MM.1S (cell line): ENCODE data around the gene CCDC169.

ENCODE experiments used
- EZH2 ChIP-seq: fragments of 300-600 bp; sonication (generic); optimal IDR thresholded peaks from 2 replicates; pipeline ENCODE3; 2017; ENCODE audit warnings: low read depth, mild to moderate bottlenecking, antibody characterized with exemption, low read length, mixed read lengths
- TF ChIP-seq, protein P1 (sequence below): fragments of 300-600 bp; sonication (generic); IDR thresholded peaks from 2 replicates; pipeline ENCODE4 v1.5.1; 2016; ENCODE audit warnings: antibody characterized with exemption, low read length, mixed read lengths

DNA sequence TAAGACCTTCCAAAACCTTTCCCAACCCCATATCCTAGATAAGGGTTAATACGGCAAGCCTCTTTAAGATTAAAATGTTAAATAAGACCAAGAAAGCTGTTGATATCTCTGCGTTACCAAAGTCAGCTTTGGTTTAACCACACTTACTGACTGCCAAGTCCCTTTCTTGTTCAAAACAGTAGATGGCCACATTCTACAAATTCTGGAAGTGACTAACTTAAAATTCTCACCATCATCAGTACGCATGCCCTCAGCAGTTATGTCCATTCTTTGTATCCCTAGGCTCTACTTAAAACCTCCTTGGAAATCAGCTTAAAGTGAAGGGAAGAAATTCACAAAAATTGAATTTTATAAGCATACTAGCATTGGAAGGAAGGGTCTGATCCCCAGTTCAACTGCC is 106.8 kb downstream of the CCDC169 start:
- TF ChIP-seq, protein P1, sequence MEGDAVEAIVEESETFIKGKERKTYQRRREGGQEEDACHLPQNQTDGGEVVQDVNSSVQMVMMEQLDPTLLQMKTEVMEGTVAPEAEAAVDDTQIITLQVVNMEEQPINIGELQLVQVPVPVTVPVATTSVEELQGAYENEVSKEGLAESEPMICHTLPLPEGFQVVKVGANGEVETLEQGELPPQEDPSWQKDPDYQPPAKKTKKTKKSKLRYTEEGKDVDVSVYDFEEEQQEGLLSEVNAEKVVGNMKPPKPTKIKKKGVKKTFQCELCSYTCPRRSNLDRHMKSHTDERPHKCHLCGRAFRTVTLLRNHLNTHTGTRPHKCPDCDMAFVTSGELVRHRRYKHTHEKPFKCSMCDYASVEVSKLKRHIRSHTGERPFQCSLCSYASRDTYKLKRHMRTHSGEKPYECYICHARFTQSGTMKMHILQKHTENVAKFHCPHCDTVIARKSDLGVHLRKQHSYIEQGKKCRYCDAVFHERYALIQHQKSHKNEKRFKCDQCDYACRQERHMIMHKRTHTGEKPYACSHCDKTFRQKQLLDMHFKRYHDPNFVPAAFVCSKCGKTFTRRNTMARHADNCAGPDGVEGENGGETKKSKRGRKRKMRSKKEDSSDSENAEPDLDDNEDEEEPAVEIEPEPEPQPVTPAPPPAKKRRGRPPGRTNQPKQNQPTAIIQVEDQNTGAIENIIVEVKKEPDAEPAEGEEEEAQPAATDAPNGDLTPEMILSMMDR: peak; percentile 14; the same call in 1 of the 2 replicates
- TF ChIP-seq EZH2: no peak
